ENCODE results near the gene ACR. TPM values are rescaled to one million over a fixed set of nuclear protein-coding genes. Genes with fewer than 3 reads are reported as not detected.

The ACR gene
- total and polyA plus RNA-seq, 4 donors = 0.07 to 0.17 (median 0.12) TPM

DNA sequence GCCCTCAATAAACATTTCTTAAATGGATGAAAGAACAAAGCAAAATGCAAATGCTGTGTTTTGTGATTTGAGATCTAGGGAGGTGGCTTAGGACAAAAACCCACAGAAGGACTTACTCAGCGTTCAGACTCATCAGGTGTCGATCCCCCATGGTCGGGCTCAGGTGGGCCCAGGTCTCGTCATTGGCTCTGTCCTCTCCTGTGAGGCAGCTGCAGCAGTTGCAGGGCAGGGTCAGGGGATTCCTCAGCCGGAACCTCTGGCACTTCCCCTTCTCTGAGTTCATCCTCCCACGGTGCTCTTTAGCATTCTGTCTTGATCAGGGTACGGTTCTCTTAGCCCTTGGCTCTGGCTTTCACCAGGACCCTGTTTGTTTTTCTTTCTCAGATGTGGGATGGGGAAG is 14.0 kb upstream of the ACR start:
- H3K27me3 ChIP-seq (ENCODE audit: control insufficient read depth in 4 of 4, insufficient read depth in 4 of 4, low read length in 3 of 4) = no peaks in the 10 kb centered on the region
- H3K36me3 ChIP-seq (ENCODE audit: control insufficient read depth in 4 of 4, insufficient read depth in 3 of 4, low read depth in 1 of 4, low read length in 3 of 4) = peaks cover 2 to 39% (median 17%) of the 10 kb centered on the region in 4 donors
- no peak overlapping the region for H3K4me3 ChIP-seq (ENCODE audit: low read depth in 1 of 3, low read length in 3 of 3)
- 84% methylated on average over 7 of the region's 7 CpGs for WGBS
- no peaks in the 10 kb centered on the region for H3K9me3 ChIP-seq (ENCODE audit: control insufficient read depth in 4 of 4, low read length in 3 of 4)
- H3K9ac ChIP-seq (ENCODE audit: low read depth in 1 of 2, low read length in 2 of 2) = no peak overlapping the region
- H3K27ac ChIP-seq (ENCODE audit: low read depth in 1 of 2, low read length in 2 of 2) = no peak overlapping the region
- no peak for DNase-seq (ENCODE audit: low spot score)
- TF ChIP-seq SP1 (IDR thresholded peaks at IDR 0.05) (no peak), RAD21 (IDR thresholded peaks at IDR 0.05) (no peak), RXRA (IDR thresholded peaks at IDR 0.05) (no peak), GABPA (IDR thresholded peaks at IDR 0.05 in 1 of 2, conservative IDR thresholded peaks at IDR 0.05 in 1 of 2) (no peak), TAF1 (conservative IDR thresholded peaks at IDR 0.05) (no peak), JUND (IDR thresholded peaks at IDR 0.05) (no peak), HNF4G (IDR thresholded peaks at IDR 0.05) (no peak)
- TF ChIP-seq, protein P1, sequence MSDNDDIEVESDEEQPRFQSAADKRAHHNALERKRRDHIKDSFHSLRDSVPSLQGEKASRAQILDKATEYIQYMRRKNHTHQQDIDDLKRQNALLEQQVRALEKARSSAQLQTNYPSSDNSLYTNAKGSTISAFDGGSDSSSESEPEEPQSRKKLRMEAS (IDR thresholded peaks at IDR 0.05) = no peak
- TF ChIP-seq, protein P2, sequence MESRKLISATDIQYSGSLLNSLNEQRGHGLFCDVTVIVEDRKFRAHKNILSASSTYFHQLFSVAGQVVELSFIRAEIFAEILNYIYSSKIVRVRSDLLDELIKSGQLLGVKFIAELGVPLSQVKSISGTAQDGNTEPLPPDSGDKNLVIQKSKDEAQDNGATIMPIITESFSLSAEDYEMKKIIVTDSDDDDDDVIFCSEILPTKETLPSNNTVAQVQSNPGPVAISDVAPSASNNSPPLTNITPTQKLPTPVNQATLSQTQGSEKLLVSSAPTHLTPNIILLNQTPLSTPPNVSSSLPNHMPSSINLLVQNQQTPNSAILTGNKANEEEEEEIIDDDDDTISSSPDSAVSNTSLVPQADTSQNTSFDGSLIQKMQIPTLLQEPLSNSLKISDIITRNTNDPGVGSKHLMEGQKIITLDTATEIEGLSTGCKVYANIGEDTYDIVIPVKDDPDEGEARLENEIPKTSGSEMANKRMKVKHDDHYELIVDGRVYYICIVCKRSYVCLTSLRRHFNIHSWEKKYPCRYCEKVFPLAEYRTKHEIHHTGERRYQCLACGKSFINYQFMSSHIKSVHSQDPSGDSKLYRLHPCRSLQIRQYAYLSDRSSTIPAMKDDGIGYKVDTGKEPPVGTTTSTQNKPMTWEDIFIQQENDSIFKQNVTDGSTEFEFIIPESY (IDR thresholded peaks at IDR 0.05) = no peak
- peaks cover 0 to 5% (median 0%) of the 10 kb centered on the region in 4 donors for H3K4me1 ChIP-seq (ENCODE audit: control insufficient read depth in 4 of 4, insufficient read depth in 4 of 4, low read length in 3 of 4)

DNA sequence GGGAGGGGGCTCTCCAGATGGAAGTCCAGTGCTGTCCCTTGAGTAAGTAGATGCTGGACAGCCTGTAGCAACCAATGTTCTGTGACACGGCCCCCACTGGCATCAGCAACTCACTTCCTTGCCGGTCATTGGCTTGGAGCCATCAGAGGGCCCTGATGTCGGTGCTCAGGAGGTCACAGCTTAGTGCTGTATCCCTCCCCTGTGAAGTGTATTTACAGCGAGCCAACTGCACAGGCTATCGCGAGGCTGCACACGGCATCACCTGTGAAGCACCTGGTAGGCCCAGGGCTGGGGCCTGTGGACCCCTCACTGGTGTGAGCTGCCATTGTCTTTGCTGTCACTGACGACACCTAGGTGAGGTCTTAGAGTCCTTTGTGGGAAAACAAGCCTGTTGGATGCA is 13.4 kb upstream of the ACR start:
- Histone ChIP-seq H3K9ac (ENCODE audit: low read depth in 1 of 2, low read length in 2 of 2) (no peak overlapping the region), H3K9me3 (ENCODE audit: control insufficient read depth in 4 of 4, low read length in 3 of 4) (no peaks in the 10 kb centered on the region), H3K4me1 (ENCODE audit: control insufficient read depth in 4 of 4, insufficient read depth in 4 of 4, low read length in 3 of 4) (peaks cover 0 to 5% (median 0%) of the 10 kb centered on the region in 4 donors), H3K27me3 (ENCODE audit: control insufficient read depth in 4 of 4, insufficient read depth in 4 of 4, low read length in 3 of 4) (no peaks in the 10 kb centered on the region), H3K4me3 (ENCODE audit: low read depth in 1 of 3, low read length in 3 of 3) (no peak overlapping the region), H3K27ac (ENCODE audit: low read depth in 1 of 2, low read length in 2 of 2) (no peak overlapping the region), H3K36me3 (ENCODE audit: control insufficient read depth in 4 of 4, insufficient read depth in 3 of 4, low read depth in 1 of 4, low read length in 3 of 4) (peaks cover 2 to 39% (median 17%) of the 10 kb centered on the region in 4 donors)
- no peak for DNase-seq (ENCODE audit: low spot score)
- 75% methylated on average over 8 of the region's 8 CpGs for WGBS
- TF ChIP-seq, protein P1 (IDR thresholded peaks at IDR 0.05) = no peak
- TF ChIP-seq RAD21 (IDR thresholded peaks at IDR 0.05) = no peak
- no peak for TF ChIP-seq YY1 (IDR thresholded peaks at IDR 0.05)

DNA sequence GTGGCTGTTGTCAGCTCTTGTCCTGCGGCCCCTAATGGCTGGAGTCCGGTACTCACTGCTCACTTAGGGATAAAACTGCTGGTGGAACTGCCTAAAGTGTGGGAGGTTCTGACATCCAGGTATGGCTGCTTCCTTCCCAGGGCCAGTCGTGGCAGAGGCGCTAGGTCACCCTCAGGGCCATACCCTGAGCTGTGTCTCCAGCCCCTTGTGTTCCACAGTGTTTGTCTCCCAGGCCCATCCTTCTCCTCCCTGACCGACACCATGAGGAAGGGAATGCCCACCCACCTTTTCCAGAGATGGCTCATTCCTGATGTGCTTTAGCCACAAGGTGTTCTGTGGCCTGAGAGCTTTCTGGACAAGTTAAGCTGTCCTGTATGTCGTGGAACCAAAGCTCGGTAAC is 12.4 kb upstream of the ACR start:
- DNase-seq (ENCODE audit: low spot score) = no peak
- 91% methylated on average over 7 of the region's 7 CpGs for WGBS
- peaks cover 2 to 39% (median 17%) of the 10 kb centered on the region in 4 donors for H3K36me3 ChIP-seq (ENCODE audit: control insufficient read depth in 4 of 4, insufficient read depth in 3 of 4, low read depth in 1 of 4, low read length in 3 of 4)
- no peaks in the 10 kb centered on the region for H3K9me3 ChIP-seq (ENCODE audit: control insufficient read depth in 4 of 4, low read length in 3 of 4)
- no peak overlapping the region for H3K9ac ChIP-seq (ENCODE audit: low read depth in 1 of 2, low read length in 2 of 2)
- H3K4me1 ChIP-seq (ENCODE audit: control insufficient read depth in 4 of 4, insufficient read depth in 4 of 4, low read length in 3 of 4) = peaks cover 0 to 5% (median 0%) of the 10 kb centered on the region in 4 donors
- no peak for TF ChIP-seq FOXA2 (IDR thresholded peaks at IDR 0.05)
- no peaks in the 10 kb centered on the region for H3K27me3 ChIP-seq (ENCODE audit: control insufficient read depth in 4 of 4, insufficient read depth in 4 of 4, low read length in 3 of 4)
- no peak overlapping the region for H3K27ac ChIP-seq (ENCODE audit: low read depth in 1 of 2, low read length in 2 of 2)
- no peak overlapping the region for H3K4me3 ChIP-seq (ENCODE audit: low read depth in 1 of 3, low read length in 3 of 3)

Measured in liver (tissue), 9 donors.